ENCODE measurements around the gene ATRNL1. TPM values are rescaled to one million over a fixed set of nuclear protein-coding genes. Genes with fewer than 3 reads are reported as not detected.
"Not testable (repeated sequence)": the region's sequence is repeated elsewhere in the genome, so short reads cannot be mapped to it uniquely, and the experiment has no call there.

Gene ATRNL1
- polyA plus RNA-seq, 3 donors, result 23.6 to 28.3 (median 26.8) TPM

DNA sequence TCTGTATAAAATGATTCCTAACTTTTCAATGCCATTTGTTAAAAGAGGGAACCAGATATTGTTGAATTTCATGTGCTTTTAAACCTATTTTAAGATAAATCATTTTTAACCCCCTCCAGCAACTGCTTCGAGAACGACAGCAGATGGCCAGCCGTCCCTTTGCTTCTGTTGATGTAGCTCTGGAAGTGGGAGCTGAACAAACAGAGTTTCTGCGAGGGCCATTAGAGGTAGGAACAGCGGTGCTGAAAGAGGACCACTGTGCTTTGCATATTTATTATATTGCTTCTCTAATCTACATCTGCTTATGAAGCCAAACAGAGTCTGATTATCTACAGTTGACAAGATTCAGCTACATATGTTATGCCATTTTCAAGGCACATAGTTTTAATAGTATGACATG, 634.0 kb downstream of the ATRNL1 start:
- DNase-seq (ENCODE audit: low read depth in 3 of 3, low spot score in 2 of 3), result no peak

DNA sequence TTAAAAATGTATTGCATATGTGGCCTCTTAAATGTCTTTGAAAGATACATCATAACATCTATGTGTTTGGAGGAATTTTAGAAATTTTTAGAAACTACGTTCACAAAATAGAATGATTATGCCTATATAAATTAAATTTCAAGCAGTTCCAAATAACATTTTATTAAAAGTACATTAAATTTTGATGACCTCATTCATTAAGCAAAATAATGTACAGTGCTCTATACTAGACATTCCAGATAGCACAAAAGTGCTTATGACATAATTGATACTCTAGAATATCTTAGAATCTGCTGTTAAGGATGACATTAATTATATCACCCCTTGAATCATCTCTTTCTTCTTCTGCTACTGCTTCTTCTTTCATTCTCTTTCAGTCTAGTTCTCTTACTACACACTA, 650.9 kb downstream of the ATRNL1 start:
- DNase-seq (ENCODE audit: low read depth in 3 of 3, low spot score in 2 of 3), result no peak

DNA sequence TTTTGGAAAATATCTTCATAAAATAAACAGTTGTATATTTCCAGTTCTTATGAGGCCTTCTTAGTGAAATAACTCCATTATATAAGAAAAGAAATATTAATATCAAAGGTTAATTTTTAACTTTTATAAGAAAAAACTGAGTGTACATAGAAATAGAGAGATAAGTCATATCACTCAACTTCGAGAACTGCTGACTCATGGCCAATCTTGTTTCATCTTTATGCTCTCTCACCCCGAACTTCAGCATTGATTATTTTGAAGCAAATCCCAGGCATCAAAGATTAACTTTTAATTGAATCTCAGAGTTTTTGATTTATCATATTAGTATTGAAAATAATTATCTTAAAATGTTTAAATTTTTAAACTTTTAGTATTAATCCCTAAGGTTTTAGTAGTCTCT, 652.8 kb downstream of the ATRNL1 start:
- DNase-seq (ENCODE audit: low read depth in 3 of 3, low spot score in 2 of 3), result no peak

DNA sequence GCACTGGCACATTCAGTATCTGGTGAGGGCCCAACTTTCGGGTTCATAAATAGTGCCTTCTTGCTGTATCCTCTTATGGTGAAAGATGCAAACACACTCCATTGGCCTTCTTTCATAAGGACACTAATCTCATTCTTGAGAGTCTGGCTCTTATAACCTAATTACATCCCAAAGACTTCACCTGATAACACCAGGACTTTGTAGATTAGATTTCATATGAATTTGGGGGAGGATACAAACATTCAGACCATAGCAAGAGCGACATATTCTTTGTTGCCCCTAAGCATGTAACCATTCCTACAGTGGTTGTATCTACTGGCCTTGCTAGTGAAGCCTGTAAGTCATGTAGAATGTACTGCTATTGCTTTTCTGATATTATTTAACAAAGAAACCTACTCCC, 654.6 kb downstream of the ATRNL1 start:
- DNase-seq (ENCODE audit: low read depth in 3 of 3, low spot score in 2 of 3), result no peak

DNA sequence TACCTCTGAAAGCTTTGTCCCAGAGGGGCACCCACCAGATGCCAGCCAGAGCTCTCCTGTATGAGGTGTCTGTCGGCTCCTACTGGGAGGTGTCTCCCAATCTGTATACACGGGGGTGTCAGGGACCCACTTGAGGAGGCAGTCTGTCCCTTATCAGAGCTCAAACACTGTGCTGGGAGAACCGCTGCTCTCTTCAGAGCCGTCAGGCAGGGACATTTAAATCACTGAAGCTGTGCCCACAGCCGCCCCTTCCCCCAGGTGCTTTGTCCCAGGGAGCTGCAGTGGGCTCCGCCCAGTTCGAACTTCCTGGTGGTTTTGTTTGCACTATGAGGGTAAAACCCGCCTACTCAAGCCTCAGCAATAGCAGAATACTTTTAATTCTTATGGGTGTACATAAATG, 665.3 kb downstream of the ATRNL1 start:
- not testable (repeated sequence) for DNase-seq (ENCODE audit: low read depth in 3 of 3, low spot score in 2 of 3)

DNA sequence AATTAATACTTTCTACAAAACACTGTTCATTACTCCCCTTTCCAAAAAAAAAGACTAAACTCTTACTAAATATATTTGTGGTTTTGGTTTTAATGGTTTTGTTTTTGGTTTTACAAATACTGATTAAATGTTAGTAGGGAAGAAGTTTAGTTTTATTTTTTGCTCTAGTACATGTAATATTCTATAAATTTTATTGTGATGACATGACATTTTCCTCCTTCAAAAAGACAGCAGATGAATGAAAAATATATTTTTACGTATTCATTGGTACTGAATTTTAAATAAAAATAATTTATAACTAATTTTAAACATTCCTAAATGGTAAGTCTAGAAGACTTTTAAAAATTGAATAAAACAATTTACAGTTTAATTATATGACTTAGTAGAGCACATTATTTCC, 667.0 kb downstream of the ATRNL1 start:
- DNase-seq (ENCODE audit: low read depth in 3 of 3, low spot score in 2 of 3), result no peak

DNA sequence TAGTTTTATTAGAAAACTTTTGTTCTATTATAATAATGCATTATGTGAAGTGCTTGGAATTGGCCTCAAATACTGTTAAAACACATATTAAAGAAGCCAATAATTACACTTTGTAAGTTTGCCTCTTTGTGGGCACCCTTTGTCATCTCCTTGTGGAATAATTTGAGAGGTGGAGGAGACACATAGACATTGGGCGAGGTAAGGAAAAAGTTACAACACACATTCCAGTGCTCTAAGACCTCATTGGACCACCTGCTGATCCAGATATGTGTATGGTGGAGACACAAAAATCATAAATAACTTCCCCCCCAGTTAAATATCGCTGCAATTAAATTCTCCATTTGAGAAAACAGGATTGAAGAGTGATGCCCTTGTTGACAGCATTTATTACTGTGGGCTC, 668.0 kb downstream of the ATRNL1 start:
- no peak for DNase-seq (ENCODE audit: low read depth in 3 of 3, low spot score in 2 of 3)

DNA sequence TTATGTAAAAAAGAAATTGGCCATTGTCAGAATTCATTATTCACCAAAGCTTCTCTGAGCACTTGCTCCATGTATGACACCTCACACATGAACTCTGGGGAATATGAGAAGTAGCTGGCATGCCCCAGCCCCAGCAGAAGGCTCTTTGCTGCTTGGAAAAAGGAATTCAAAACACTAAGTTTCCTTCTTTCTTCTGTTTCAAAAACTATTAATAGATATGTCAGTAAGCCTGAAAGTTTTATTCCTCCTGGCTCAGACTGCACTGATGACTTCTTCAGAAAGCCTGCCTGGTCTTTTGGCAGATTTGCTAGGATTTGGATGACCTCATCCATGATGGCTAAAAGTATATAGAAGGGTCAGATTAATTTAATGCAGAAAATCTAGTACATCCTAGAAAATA, 668.9 kb downstream of the ATRNL1 start:
- DNase-seq (ENCODE audit: low read depth in 3 of 3, low spot score in 2 of 3), result no peak

DNA sequence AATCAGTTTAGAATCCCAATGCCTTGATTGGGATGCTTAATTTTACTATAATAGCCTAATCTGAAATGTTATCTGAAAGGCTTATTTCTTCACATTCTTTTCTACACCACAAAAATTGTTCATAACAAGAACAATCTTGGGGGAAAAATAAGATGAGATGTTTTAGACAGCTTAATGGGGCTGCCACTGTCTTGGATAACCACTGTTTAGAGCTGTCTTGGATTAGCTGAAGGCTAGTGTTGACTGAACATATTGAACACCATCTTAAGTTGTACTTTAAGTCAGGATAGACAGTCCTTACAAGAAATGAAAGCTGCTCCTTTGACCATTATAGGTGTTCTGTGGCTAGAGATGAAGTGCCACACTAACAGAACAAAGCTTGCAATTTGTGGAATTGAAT, 678.6 kb downstream of the ATRNL1 start:
- DNase-seq (ENCODE audit: low read depth in 3 of 3, low spot score in 2 of 3), result no peak

DNA sequence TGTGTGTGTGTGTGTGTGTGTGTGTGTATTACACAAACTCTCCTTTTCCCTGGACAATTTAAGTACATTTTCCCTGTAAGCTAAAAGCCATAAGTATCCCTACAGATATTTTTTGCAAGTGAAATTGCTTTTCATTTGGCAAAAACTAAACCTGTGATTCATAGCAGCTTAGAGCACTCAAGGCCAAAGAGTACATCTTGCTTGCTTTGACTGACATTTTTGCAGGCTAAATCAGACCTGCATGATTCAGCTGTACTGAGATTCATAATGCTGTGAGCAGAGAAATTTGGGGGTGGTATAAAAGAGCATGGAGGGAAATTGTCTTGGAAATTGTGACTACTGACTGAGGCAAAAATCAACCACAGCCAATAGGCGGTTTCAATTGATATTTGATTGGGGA, 679.4 kb downstream of the ATRNL1 start:
- no peak for DNase-seq (ENCODE audit: low read depth in 3 of 3, low spot score in 2 of 3)

DNA sequence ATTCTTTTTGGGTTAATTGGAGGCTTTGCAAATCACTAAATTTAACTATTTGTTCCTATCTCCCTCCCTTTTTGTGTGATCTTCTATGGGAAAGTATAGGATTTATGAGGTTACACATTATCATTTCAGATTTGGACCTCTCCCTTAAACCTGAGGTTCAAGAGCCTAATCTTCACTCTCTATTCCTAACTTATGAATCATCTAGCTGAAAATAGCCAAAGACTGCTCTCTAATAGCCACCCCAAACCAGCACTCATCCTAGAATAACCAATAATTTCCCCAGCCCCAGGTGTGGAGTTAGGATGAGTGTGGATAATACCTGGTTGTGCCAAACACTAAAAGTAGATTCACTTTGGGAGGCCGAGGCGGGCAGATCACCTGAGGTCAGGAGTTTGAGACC, 680.7 kb downstream of the ATRNL1 start:
- no peak for DNase-seq (ENCODE audit: low read depth in 3 of 3, low spot score in 2 of 3)

DNA sequence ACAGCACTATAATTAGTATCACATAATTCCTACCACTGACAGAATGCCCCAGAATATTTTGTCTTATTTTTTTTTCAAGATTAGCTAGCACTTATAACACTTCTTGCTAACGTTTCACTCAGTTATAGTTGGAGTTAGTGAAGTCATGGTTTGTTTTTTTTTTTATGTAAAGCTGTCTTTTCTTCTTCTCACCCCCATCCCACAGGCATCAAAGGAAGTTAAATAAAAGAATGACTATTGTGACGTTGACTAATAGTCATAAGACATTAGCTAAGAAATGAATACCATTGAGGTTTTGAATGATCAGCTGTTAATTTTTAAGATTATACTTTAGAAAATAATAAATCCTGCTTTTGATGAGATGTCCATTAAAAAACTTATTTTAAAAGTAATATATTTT, 681.6 kb downstream of the ATRNL1 start:
- DNase-seq (ENCODE audit: low read depth in 3 of 3, low spot score in 2 of 3), result no peak

DNA sequence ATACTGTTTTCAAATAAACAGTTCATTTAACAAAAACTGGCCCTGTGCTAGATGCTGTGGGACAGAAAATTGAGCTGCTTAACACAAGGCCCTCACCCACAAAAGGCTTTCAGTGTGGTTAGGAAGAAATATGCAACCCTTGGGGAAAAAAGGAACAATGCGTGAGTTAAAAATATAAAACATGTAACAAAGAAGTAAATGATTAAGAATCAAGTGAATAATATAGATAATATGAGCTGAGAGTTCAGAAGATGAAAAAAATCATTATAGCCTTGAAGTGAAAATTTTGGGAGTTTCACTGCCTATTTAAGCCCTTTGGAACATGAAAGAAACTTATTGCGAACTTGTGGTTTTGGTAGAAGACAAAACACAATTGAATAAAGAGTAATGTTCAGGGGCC, 684.5 kb downstream of the ATRNL1 start:
- no peak for DNase-seq (ENCODE audit: low read depth in 3 of 3, low spot score in 2 of 3)

DNA sequence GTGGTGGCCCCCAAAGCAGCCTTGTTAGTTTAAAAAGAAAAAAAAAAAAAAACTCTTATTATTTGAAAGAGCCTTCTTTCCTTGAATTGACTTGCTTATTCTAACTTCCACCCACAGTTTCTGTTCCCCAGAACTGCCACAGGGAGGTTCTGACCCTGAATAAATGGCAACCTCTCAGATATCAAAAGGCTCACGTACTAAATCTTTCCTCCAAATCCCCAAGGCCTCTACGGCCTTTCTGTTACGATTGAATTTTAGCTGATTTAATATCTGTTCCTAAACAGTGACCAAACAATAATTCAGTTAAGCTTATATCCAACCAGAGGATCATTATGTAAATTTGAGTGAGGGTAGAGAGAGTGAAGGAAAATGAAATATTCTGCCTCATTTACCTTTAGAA, 697.1 kb downstream of the ATRNL1 start:
- no peak for DNase-seq (ENCODE audit: low read depth in 3 of 3, low spot score in 2 of 3)

DNA sequence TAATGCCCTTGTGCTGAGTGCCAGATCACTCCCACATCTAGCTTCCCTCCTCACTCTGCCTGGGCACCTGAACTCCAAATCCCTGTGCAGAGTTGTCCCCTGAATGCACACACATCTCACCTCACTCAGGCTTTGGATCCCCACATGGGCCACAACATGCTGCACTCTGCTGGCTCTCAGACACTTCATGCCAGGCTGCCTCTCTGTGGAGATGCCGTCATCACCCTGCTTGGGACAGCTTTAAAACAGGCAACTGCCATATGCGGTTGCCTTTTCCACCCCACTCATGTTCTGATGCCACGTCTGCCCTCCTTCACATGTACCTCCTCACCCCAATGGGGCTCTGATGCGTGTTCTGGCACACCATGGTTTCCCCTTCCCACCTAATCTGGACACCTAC, 702.8 kb downstream of the ATRNL1 start:
- DNase-seq (ENCODE audit: low read depth in 3 of 3, low spot score in 2 of 3), result no peak

DNA sequence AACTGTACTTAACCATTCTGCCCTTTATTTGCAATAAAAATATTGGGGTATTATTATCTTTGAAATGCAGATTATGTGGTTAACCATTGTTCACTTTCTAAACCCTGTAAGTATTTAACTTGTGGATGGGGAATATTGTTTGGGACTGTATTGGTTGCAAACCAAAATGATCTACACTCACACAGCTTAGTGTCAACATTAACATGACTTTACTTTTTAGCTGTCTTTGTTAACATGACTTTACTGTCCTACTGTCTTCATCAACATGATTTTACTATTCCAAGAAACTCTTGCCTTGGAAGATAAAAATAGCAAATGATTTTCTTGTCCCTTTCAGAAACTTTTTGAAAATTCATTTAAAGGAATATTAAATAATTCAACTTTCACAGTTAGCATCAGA, 708.3 kb downstream of the ATRNL1 start:
- no peak for DNase-seq (ENCODE audit: low read depth in 3 of 3, low spot score in 2 of 3)

DNA sequence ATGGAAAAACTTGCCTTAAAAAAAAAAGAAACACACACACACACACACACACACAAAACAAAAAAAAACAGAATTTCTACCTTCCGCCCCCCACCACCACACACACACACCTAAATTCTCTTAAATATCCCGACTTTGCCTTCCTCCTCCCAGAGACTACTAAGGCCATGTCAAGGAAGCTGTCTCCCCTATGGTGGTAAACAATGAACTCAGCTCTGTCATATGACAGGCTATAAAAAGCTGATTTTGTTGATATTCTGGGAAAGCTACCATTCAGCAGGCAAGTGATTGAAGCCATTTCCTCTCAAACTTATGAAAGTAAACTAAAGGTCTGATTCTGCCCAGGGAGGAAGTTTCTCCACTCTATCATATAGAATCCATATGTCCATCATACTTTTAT, 708.8 kb downstream of the ATRNL1 start:
- DNase-seq (ENCODE audit: low read depth in 3 of 3, low spot score in 2 of 3), result no peak

DNA sequence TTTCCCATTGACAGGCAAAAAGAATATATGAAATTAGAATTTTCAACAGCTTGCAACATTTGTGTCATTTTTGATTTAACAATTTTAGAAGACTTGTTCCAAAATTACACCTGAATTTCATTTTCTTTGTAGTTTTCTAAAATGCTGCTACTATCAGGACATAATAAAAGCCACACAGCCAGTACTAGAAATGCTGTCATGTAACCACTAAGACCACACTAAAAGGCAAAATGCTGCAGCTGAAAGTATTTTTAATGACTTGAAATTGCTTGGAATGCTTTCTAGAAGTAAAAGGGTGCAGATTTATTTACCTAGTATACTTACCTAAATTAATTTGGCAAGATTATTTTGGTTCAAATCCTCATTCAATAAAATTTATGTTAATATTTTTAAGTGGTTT, 709.7 kb downstream of the ATRNL1 start:
- DNase-seq (ENCODE audit: low read depth in 3 of 3, low spot score in 2 of 3), result no peak

DNA sequence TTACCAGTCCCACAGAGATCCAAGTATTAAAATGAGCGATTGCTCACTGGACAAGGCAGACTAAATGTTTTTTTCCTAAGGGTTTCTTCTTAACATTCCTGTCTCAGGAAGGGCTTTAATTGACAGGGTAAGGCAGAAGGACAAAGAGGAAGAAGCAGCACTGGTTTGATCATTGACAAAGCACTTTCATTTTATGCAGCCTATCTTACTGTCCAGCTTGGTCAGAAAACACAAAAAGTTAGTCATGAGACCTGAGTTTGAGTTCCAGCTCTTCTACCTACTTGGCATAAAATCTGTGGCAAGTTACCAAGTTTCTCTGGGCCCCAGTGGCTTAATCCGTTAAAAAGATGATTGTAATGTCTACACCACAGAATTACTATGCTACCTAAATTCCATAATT, 721.4 kb downstream of the ATRNL1 start:
- no peak for DNase-seq (ENCODE audit: low read depth in 3 of 3, low spot score in 2 of 3)

DNA sequence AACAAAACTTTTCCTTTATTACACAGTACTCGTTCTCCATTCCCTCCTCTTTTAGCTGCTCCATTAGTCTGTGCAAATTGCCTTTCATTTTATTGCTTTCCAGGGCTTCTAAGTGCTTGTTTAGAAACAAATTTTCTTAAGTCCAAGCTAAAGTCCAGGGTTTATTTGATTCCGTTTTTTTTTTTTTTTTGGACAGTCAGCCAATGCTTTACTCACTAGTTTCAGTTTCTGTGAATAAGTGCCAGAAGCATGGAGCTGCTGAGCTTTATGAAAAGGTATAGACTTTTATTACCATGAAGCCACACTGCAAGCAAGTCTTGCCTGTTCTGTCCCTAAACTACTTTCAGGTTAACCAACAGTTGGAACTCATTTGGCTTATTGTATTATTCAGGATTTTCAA, 724.8 kb downstream of the ATRNL1 start:
- no peak for DNase-seq (ENCODE audit: low read depth in 3 of 3, low spot score in 2 of 3)

DNA sequence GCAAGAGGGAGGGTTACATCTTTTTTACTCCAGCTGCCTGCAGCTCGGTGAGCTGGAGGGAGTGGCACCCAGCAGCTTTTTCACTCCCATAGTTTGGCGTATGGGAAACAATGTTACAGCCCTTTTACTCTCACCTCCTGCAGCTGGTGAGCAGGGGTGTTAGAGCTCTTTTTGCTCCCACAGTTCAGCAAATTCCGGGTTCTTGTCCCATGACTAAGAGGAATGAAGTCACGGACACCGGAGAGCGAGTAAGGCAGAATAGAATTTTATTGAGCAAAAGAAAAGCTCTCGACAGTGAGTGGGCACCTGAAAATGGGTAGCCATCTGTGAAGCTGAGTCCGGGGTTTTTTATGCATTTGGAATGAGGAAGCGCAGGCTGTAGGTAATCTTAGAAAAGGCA, 733.2 kb downstream of the ATRNL1 start:
- DNase-seq (ENCODE audit: low read depth in 3 of 3, low spot score in 2 of 3), result no peak

DNA sequence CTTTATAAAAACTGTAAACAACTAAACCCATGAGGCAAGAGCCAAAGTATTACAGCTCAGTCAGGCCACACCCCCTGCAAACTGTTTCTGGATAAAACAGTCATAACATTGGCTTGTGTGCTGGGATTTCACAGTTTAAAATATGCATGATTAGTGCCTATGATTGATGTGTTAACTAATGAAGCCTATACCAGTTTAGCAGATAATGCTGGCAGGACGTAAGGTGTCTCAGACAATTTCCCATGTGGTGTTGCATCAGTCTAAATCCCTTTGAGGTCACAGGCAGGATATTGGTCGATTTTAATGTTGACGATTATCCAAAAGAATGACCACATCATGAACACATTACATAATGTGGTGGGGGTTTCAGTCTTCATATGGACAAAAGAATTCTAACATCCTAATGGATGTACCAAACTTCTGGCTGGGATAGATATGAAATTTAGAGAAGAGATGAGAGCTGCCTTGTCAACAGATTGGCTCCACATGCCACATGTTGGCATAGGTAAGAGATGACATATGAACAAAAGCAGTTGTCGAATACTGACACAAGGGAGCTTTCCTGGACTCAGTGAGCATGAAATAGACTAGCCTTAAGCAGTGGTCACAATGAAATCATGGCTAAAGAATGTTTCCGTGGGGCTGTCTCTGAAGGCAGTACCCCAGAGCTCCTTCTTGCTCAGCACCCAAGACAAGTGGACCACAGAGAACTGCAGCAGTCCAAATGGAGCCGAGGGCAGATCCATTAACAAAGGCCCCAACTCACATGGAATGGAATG, 734.3 kb downstream of the ATRNL1 start:
- DNase-seq (ENCODE audit: low read depth in 3 of 3, low spot score in 2 of 3), result no peak

DNA sequence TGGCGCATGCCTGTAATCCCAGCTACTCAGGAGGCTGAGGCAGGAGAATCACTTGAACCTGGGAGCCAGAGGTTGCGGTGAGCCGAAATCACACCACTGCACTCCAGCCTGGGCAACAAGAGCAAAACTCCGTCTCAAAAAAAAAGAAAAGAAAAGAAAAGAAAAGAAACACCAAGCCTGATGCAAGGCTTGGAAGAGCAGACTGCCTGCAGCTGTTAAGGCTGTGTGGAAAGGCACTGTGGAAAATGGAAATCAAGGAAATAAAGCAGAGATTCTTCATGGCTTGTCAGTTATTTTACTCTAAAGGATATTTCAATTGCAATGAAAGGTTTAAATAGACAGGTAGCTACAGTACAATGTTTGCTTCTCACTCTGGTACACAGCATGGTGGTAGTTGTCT, 735.0 kb downstream of the ATRNL1 start:
- not testable (repeated sequence) for DNase-seq (ENCODE audit: low read depth in 3 of 3, low spot score in 2 of 3)
